Activated CD4-positive, CD25-positive, alpha-beta regulatory T cell treated with anti-CD3 and anti-CD28 coated beads, Interleukin-2, amount 50 U/mL, for 16 hours (primary cell): ENCODE data around the gene SLC4A1AP.

Experiments
- DNase-seq: peaks from one replicate; pipeline ENCODE4 v3.0.0-alpha.2; 2020; ENCODE audit warnings: low read depth, low spot score

The SLC4A1AP gene

DNA sequence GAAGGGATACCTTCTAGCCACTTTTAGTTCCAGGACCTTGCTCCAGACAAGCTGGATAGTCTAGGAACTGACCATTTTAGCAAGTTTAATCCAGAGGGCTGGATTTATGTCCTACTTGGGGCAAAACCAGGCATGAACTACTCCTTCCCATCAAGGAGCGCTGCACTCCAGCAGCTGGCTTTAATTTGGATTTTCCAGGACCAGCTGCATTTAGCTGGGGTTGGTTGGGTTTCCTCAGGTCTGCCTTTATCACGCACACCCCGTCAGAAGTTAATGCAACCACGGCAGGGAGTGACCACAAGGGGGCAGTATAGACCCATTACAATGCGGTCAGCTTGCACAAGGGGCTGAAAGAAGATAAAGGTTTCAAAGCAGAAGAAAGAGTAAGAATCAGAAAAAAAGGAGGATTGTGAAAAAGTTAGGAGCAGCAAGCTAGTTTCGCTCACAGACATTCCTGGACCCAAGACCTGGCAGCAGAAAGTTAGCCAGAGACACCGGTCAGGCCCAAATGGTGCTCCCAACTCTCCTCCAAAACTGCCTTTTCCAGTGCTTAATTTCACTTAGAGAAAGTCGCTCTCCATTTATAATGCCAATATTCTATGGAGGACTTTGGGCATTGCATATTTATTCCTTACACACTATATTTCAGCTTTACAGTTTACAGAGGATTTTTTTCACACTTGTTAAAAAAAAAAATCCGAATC lies 40.1 kb downstream of the SLC4A1AP start:
- DNase-seq = peak; percentile 65

DNA sequence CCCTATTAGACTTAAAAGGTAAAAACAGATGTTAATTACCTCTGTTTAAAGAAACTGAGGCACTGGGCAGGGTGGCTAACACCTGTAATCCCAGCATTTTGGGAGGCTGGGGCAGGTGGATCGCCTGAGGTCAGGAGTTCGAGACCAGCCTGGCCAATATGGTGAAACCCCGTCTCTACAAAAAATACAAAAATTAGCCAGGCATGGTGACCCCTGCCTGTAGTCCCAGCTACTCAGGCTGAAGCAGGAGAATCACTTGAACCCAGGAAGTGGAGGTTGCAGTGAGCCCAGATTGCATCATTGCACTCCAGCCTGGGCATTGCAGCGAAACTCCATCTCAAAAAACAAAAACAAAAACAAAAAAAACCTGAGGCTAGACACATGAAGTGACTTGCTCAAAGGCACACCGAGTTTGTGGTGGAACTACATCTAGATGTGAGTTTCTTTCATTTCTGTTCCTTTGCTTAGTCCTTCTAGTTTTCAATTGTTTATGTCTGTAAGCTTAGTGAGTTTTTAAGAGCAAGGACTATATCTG lies 40.7 kb downstream of the SLC4A1AP start:
- no peak for DNase-seq

DNA sequence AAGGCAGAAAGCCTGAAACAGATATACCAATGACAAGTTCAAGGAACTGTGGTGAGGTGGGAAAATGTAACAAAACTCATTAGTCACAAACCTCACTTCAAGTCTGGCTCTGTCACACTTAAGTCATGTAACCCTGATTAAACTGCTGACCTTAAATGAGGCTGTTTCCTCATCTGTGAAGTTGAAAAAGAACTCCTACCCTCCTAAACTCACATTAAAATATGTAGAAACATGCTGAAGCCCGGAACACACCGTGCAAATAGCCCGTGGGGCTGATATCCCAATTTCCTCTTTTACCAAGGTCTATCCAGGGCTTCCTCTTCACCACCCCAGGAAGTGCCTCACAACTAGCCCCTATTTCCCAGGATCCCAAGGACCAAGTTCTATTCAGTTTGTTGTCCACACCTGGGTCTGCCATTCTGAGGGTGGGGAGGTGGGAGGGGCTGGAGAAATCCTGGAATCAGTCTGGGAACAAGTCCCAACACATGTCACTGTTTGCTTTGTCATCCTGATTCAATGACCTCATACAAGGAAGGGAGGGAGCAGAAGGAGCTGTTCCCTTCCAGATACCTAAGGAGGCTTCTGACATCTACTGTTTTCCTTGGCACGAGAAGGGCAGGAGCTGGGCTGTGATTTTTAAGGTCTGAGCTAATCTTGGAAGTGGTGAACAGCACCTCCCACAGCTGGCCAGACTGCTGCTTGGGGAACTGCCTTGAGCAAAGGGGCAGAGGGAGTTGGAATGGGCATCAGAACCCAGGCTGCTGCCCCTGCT lies 42.3 kb downstream of the SLC4A1AP start:
- no peak for DNase-seq

DNA sequence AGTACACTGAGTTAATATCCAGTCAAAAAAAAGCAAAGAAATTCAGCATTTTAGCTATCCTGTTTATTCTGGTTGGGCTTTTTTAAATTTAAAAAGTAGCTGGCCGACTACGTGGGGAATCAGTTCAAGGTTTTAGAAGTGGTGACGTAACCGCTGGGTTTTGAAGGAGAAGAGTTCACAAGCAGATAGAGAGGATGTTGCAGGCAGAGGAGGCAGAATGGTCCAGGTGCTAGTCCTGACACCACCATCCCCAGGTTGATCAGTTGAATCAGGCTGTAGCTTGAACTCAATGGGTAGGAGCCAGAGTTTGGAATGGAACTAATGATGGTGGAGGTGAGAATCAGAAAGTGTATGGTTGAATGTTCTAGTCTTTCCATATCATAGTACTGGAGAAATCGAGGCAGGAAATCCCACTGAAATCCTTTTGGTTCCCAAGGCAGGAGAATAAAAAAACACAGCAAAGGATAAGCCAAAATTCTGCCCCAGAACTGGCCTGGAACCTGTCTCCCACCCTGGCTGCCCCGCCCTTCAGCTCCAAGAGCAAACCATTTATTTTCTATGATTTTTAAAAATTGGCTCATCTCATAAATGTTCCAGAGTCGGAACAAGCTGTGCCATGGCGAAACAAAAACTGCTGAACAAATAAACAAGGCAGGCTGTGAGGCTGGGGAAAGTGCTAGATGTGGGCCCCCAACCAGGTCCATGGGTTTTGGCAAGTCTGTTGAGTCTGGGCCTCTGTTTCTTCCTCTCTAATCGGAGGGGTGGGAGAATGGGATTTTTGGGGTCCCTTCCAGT lies 44.0 kb downstream of the SLC4A1AP start:
- no peak for DNase-seq

DNA sequence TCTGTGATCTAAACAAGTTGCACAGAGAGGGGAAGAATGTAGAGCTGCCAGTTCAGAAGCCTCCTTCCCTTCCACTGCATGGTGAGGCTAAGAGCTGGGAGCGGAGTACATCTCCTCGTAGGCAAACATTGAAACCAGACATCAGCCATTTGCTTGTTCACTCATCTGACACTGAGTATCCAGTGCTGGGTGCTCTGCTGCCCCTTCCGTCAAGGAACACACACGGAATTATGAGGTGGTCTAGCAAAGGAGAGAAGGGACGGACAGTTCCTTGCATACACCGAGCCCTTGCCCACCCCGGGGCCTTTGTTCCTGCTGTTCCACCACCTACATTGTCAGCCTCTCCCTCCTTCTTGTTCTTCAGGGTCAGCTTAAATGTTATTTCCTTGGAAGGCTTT lies 44.6 kb downstream of the SLC4A1AP start:
- no peak for DNase-seq

DNA sequence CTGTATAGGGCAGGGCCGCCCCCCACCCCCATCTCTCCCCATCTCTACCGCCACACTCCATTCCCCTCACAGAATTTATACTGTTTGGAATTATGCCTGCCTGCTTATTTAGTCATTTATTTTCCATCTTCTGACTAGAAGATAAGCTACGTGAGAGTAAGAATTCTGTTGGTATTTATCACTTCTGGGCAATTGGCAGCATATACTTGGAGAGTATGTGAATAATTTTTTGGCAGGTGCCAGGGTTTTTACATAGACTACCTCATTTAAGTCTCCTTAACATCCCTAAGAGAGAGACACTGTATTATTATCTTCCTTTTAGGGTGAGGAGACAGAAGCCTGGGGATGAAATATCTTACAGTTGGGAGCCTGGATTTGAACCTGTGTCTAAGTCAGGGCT lies 45.0 kb downstream of the SLC4A1AP start:
- DNase-seq = no peak

DNA sequence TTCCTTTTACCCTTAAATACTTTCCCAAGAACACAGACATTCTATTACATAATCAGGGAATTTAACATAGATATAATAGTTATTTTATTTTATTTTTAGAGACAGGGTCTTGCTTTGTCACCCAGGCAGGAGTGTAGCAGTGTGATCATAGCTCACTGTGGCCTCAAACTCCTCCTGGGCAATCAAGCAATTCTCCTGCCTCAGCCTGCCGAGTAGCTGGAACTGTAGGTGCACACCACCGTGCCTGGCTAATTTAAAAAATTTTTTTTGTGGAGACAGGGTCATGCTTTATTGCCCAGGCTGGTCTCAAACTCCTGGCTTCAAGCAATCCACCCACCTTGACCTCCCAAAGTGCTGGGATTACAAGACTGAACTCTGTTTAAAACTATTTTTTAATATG lies 45.6 kb downstream of the SLC4A1AP start:
- DNase-seq = no peak

DNA sequence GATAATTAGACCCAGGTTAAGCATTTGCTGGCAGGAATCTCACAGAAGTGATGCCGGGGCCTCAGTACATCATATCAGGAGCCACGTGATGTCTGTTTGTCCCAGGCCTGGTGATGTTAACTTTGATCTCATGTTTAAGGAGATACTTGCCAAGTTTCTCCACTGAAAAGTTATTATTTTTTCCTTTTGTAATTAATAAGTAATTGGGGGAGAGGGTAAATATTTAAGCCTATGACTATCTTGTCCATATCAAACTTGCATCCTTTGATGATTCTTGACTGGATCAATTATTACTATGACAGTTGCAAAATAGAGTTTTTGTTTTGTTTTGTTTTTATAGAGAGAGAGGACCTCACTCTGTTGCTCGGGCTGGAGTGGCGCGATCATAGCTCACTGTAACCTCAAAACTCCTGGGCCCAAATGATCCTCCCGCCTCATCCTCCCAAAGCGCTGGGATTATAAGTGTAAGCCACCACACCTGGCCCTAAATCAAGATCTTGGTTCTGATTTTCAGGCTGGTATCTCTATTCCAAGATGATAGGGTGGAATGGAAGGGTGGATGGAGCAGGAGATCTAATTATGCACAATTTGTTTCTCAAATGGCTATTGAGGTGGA lies 46.4 kb downstream of the SLC4A1AP start:
- DNase-seq = no peak

DNA sequence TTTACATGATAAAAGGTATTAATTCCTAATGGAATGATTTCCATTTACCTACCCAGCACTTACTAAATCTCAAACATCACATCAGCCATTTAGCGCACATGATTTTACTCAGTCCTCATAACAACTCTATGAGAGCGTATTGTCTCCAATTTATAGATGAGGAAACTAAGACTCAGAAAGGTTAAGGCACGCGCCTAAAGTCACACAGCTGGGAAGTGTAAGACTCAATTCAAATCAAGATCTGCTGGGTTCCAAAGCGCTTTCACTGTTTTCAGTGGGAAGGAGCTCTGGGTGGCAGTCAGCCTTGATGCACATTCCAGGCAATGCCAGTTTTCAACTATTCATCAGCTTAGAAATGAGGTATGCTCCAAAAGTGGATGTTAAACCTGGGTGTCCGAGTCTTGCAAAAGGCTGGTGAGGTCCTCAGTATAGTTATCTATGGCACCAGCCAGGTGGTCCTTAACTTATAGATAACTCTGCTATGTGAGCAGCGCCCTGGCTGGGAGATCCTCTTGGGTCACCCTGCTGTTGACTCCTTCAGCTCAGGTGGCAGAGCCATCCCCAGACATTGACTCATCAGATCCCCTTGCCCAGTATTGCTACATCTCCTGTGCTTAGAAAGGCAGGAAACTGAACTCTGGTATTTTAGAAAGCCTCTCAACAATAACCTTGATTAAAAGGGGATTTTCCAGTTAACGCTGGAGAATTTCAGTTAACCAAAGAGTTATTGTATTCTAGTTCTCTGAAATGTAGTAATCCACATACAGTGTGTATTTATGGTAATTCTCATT lies 47.1 kb downstream of the SLC4A1AP start:
- DNase-seq = no peak

DNA sequence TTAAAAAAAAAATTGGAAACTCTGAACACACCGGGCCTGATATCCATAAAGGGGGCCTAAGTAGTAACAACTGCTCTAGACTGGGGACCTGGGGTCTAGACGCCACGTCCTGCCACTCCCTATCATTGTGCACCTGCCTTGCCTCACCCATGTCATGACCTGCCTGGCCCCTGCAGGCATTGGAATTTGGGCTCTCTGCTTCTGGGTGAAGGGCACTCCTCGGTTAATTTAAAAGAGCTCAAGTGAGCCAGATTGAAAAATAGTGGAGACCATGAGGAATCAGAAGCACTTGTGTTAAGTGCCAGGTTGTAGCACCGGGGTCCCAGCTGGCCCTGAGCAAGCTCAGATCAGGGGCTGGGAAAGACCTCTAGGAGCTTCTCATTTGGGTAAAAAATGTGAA lies 48.1 kb downstream of the SLC4A1AP start:
- DNase-seq = no peak

DNA sequence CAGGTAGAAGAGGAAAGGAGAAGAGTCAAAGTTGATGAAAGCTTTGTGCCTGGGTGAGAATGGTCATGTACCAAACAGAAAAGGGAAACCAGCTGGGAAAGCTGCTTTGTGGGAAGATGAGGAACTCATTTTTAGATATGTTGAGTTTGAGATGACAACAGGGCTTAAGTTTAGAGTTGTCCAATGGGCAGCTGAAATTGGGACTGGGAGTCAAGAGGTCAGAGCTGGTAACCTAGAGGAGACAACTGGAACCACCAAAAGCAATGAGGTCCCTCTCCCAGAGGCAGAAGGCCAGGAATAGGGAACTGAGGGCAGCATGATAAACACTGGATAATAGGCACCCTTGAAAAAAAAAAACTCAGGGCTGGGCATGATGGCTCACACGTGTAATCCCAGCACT lies 48.8 kb downstream of the SLC4A1AP start:
- DNase-seq = no peak

DNA sequence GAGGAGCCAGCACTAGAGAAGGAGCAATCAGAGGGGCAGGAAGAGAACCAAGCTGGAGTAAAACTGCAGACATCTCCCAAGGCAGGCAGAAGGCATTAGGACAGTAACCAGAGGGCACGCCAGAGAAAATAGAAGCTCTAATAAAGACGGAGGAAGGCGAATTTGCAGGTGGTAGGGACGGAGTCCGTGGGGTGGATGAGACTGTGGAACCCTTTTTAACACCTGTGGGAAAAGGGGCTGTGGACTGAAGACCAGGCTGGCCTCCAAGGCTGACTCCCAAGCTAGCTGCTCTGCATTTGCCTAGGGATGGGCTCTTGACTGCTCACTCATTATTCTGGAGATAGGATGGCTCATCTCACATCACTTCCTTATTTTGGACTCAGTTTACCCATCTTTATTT lies 49.5 kb downstream of the SLC4A1AP start:
- DNase-seq = no peak

DNA sequence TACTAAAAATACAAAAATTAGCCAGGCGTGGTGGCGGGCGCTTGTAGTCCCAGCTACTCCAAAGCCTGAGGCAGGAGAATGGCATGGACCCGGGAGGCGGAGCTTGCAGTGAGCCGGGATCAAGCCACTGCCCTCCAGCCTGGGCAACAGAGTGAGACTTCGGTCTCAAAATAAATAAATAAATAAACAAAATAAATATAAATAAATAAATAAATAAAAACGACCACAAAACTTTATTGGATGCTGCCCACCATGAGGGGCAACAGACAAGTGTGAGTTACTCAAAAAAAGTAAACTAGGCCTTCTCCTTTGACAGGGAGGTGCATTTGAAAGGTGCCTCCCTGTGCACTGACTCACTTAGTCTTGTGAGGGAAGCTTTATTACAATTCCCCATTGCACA lies 50.4 kb downstream of the SLC4A1AP start:
- DNase-seq = no peak

DNA sequence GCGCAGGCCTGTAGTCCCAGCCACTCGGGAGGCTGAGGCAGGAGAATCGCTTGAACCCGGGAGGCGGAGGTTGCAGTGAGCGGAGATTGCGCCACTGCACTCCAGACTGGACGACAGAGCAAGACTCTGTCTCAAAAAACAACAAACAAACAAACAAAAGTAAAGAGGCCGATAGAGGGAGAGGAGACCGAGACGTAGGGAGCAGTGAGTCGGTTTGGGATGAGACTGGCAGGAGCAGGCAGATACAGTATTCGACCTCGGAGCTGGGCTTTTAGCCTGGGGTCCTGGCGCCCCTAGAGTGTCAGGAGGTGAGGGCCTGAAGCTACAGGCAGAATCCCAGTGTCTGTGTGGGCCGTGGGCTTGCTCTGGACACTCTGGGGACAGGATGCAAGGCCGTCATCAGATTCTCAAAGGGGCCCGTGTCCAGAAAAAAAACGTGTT lies 51.2 kb downstream of the SLC4A1AP start:
- no peak for DNase-seq

DNA sequence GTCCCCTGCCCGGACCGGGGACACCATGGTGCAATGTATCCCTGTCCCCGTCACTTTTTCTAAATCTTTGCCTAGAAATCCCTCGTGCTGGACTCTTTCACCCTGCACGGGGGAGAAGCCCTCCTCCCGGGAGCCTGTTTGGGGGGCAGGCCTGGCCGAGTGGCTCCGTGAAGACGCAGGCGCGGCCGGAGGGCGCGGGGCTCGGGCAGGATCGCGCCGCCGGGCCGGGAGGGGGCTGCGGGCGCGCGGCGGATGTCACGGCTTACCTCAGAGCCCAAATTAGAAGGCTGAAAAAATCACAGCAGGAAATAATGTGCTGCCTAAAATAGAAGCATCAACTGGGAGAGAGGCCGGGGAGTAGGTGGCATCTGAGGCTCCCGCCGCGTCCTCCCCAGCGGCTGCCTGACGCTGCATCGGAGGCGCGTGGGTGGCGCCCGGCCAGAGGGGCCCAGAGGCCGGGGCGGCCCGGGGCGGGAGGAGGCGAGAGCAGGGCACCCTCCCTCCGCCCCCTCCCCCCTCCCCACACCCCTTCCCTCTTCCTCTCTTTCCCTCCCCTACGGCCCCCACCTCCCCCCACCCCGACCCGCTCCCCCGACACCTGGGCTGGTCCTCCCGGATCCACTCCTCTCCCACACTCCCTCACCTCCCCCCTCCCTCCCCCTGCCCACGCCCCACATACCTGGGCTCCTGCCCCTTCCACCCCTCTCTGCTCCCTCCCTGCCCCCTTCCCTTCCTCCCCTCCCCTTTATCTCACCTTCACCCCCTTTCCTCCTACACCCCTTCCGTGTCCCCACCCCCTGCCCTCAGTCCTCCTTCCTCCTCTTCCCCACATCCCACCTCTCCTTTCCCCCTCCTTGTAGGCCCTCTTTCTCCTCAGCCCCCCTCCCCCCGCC lies 51.9 kb downstream of the SLC4A1AP start:
- no peak for DNase-seq

DNA sequence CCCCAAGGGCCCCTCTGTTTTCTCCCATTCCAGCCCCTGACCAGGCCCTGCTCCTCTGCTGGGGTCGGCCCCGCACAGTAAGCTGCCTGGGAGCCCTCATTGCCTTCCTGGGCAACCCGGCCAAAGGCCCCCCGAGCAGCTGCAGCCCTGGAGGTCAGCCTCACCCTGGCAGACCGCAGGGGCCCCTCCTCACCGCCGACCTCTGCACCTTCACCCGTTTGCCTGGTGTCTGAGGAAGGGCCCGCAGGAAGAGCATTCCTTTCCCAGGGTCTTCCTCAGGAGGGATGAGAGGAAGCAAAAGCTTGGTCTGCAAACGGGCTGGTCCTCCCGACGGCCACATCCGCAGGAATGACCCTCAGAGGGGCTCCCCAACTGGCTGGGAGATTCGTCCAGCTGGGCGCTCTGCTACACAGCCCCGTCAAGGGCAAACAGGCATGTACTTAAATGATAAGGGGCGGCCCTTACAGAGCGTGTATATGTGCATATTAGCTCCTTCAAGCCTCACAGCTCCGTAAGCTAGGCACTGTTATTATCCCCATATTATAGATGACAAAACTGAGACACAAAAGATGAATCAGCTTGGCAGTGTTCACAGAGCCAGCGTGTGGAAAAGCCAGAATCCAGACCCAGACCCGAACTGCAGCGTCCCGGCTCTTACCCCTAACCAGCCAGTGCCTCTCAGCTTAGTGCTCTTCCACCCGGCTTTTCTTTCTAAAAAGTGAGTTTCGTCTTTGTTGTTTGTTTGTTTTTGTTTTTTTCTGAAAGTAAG lies 52.8 kb downstream of the SLC4A1AP start:
- DNase-seq = no peak

DNA sequence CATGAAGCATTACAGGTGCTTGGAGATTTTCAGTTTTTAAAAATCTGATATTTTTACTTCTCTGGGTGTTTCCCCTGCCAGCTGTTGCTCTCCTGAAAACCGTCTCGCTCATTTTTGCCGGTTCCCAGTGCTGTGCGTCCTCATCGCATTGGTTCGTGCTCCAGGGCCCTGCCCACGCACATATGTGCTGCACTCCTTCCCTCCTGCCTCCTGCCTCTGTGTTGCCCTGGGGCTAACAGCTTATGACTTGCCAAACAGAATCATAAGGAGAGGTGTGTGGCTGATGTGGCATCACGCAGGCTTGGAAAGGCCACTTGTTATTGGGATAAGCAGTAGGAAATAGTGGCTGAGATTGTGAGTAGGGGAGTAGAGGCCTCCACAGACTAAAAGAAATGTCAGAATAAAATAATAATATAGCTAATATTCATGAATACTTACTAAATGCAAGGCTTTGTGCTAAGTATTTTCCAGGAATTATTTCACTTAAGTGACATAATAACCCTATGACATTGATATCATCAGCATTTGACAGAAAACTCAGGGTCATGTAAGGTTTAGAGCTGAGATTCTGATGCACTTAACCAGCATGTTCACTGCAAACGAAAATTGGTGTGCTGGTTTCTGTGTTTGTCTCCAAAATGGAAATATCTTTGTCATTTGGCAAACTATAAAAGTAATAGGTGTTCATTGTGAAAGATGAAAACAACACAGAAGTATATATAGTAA lies 53.5 kb downstream of the SLC4A1AP start:
- no peak for DNase-seq

DNA sequence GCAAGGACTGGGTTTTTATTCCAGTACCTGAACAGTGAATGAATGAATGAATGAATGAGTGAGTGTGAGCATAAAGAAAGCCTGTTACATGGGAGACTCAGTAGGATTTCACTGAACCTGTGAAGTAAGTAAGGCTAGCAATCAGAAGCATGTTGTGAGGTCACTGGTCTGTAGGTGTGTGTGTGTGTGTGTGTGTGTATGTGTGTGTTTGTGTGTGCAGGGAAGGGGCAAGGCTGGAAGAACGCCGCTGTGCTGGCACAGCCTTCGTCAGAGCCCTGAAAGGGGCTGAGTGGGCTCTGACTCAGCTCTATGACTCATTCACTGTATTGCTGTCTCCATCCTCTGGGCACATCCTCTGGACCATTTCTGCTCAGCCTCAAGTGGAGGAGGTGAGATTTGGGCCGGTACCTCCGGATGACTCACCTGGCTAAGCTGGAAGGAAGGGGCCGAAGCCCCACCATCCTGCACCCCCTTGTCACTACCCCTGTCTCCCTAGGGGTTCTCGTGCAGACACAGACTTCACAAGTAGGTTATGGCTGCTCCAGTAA lies 56.4 kb downstream of the SLC4A1AP start:
- no peak for DNase-seq
